ENCODE data around the gene DPH1. TPM values are rescaled to one million over a fixed set of nuclear protein-coding genes. Genes with fewer than 3 reads are reported as not detected.

The DPH1 gene
- polyA plus RNA-seq, 1 experiment: 54.6 TPM

- no peaks in the 10 kb centered on the region for H3K27me3 ChIP-seq (ENCODE audit: control insufficient read depth, insufficient read depth, low read length)
- POLR2A ChIA-PET: interaction anchor here (0.7 kb wide), 1 partner anchor 101 kb away, joined by 4 read pairs; no protein-coding TSS in a partner anchor
- TF ChIP-seq CTCF (IDR thresholded peaks at IDR 0.05; ENCODE audit: insufficient read depth, low read depth, low read length): 0 out of 2 replicates have a peak, but pooled peaks have one; percentile 3
- H3K4me3 ChIP-seq (ENCODE audit: low read depth, low read length): no peak overlapping the region
- DNase-seq (ENCODE audit: low read depth): no peak
- CTCF ChIA-PET: interaction anchor here (0.6 to 2.6 kb wide), 14 partner anchors 10 to 358 kb away, joined by 3 to 21 read pairs (median 3); no protein-coding TSS in a partner anchor
- H3K36me3 ChIP-seq (ENCODE audit: control insufficient read depth, insufficient read depth, low read length): peaks cover 3% of the 10 kb centered on the region
Measured at GRCh38 chr17:2071455-2072281, 41.7 kb downstream of the DPH1 start.

GRCh38 chr17:2074919-2075318, 45.0 kb downstream of the DPH1 start:
- TF ChIP-seq CTCF (IDR thresholded peaks at IDR 0.05; ENCODE audit: insufficient read depth, low read depth, low read length): no peak
- no peaks in the 10 kb centered on the region for H3K27me3 ChIP-seq (ENCODE audit: control insufficient read depth, insufficient read depth, low read length)
- no peak for DNase-seq (ENCODE audit: low read depth)
- ChIA-PET POLR2A (interaction anchor here (0.6 kb wide), 1 partner anchor 353 kb away, joined by 3 read pairs; no protein-coding TSS in a partner anchor), CTCF (interaction anchor here (1.2 to 3.3 kb wide), 4 partner anchors 11 to 170 kb away, joined by 3 to 11 read pairs (median 6); no protein-coding TSS in a partner anchor)
- H3K36me3 ChIP-seq (ENCODE audit: control insufficient read depth, insufficient read depth, low read length): peaks cover 7% of the 10 kb centered on the region
- H3K4me3 ChIP-seq (ENCODE audit: low read depth, low read length): no peak overlapping the region

- Histone ChIP-seq H3K27me3 (ENCODE audit: control insufficient read depth, insufficient read depth, low read length) (no peaks in the 10 kb centered on the region), H3K36me3 (ENCODE audit: control insufficient read depth, insufficient read depth, low read length) (peaks cover 7% of the 10 kb centered on the region), H3K4me3 (ENCODE audit: low read depth, low read length) (no peak overlapping the region)
- DNase-seq (ENCODE audit: low read depth): no peak
- ChIA-PET CTCF (interaction anchor here (0.9 to 3.3 kb wide), 5 partner anchors 10 to 169 kb away, joined by 3 to 11 read pairs (median 5); no protein-coding TSS in a partner anchor), POLR2A (interaction anchor here (0.6 kb wide), 1 partner anchor 354 kb away, joined by 3 read pairs; no protein-coding TSS in a partner anchor)
- peak; percentile 17; the same call in 1 of the 2 replicates for TF ChIP-seq CTCF (IDR thresholded peaks at IDR 0.05; ENCODE audit: insufficient read depth, low read depth, low read length)
Measured at GRCh38 chr17:2075336-2076086, 45.6 kb downstream of the DPH1 start.

GRCh38 chr17:2076087-2076984, 46.4 kb downstream of the DPH1 start:
- CTCF ChIA-PET: interaction anchor here (0.7 to 3.3 kb wide), 8 partner anchors 8 to 168 kb away, joined by 3 to 11 read pairs (median 4); no protein-coding TSS in a partner anchor
- Histone ChIP-seq H3K4me3 (ENCODE audit: low read depth, low read length) (no peak overlapping the region), H3K36me3 (ENCODE audit: control insufficient read depth, insufficient read depth, low read length) (peaks cover 10% of the 10 kb centered on the region), H3K27me3 (ENCODE audit: control insufficient read depth, insufficient read depth, low read length) (no peaks in the 10 kb centered on the region)
- no peak for TF ChIP-seq CTCF (IDR thresholded peaks at IDR 0.05; ENCODE audit: insufficient read depth, low read depth, low read length)
- DNase-seq (ENCODE audit: low read depth): no peak
- POLR2A ChIA-PET: interaction anchor here (0.9 kb wide), 1 partner anchor 12 kb away, joined by 4 read pairs; no protein-coding TSS in a partner anchor
